ENCODE measurements around the gene TSNAX. TPM values are rescaled to one million over a fixed set of nuclear protein-coding genes. Genes with fewer than 3 reads are reported as not detected.

Gene TSNAX
- total RNA-seq, 1 donor from 2014 or later = 38.7 TPM

DNA sequence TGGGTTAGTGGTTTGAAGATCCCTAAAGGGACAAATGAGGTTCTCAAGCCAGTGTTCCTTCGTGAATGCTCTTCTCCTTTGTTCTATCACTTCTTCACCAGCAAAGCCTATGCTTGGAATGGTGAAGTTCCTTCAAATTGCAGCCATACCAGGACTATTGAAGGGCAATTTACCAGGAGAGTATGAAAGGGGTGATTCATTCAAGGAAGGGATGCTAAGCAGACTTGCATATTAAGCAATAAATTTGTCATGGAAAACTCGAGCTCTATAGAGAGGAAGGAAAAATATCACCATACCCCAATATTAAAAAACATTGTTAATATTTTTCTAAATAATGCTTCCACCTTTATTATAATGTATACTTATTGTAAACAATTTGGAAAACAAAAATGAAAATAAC lies 9.3 kb upstream of the TSNAX start:
- no peaks in the 10 kb centered on the region for H3K9me3 Mint-ChIP-seq
- no peak for ATAC-seq (ENCODE audit: low read depth)
- TF ChIP-seq, protein P1, sequence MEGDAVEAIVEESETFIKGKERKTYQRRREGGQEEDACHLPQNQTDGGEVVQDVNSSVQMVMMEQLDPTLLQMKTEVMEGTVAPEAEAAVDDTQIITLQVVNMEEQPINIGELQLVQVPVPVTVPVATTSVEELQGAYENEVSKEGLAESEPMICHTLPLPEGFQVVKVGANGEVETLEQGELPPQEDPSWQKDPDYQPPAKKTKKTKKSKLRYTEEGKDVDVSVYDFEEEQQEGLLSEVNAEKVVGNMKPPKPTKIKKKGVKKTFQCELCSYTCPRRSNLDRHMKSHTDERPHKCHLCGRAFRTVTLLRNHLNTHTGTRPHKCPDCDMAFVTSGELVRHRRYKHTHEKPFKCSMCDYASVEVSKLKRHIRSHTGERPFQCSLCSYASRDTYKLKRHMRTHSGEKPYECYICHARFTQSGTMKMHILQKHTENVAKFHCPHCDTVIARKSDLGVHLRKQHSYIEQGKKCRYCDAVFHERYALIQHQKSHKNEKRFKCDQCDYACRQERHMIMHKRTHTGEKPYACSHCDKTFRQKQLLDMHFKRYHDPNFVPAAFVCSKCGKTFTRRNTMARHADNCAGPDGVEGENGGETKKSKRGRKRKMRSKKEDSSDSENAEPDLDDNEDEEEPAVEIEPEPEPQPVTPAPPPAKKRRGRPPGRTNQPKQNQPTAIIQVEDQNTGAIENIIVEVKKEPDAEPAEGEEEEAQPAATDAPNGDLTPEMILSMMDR (IDR thresholded peaks at IDR 0.05) = no peak
- intact Hi-C loops (cut with micrococcal nuclease) = no loop called here
- no peak for DNase-seq
- ChIA-PET POLR2A (interaction anchor here (0.7 kb wide), 1 partner anchor 1827 kb away, joined by 3 read pairs; no protein-coding TSS in a partner anchor), CTCF (no interaction called here)
- no peak overlapping the region for H3K27ac Mint-ChIP-seq
- H3K36me3 Mint-ChIP-seq (ENCODE audit: low read depth) = no peaks in the 10 kb centered on the region
- H3K4me1 Mint-ChIP-seq = peaks cover 15% of the 10 kb centered on the region
- H3K4me3 Mint-ChIP-seq = no peak overlapping the region
- no peaks in the 10 kb centered on the region for H3K27me3 Mint-ChIP-seq

DNA sequence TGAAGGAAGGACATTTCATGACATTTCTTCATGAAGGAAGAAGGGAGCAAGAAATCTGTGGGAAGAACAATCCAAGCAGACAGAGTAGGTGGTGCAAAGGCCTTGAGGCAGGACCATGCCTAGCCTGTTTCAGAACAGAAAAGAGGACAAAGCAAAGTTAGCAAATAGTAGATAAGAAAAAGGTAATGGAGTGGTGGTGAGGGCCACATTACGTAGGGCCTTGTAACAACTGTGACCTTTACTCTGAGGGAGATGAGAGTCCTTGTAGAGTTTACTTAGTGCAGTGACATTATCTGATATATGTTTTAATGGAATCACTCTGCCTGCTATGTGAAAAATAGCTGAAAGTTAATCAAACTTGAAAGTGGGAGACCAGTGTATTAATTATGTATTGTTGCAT lies 6.4 kb upstream of the TSNAX start:
- ChIA-PET CTCF (no interaction called here), POLR2A (no interaction called here)
- H3K9me3 Mint-ChIP-seq = no peaks in the 10 kb centered on the region
- no peak overlapping the region for H3K4me3 Mint-ChIP-seq
- ATAC-seq (ENCODE audit: low read depth) = no peak
- intact Hi-C loops (cut with micrococcal nuclease) = no loop called here
- H3K27ac Mint-ChIP-seq = no peak overlapping the region
- H3K36me3 Mint-ChIP-seq (ENCODE audit: low read depth) = no peaks in the 10 kb centered on the region
- no peak for DNase-seq
- TF ChIP-seq, protein P1 (IDR thresholded peaks at IDR 0.05) = no peak
- H3K27me3 Mint-ChIP-seq = no peaks in the 10 kb centered on the region
- H3K4me1 Mint-ChIP-seq = no peaks in the 10 kb centered on the region

DNA sequence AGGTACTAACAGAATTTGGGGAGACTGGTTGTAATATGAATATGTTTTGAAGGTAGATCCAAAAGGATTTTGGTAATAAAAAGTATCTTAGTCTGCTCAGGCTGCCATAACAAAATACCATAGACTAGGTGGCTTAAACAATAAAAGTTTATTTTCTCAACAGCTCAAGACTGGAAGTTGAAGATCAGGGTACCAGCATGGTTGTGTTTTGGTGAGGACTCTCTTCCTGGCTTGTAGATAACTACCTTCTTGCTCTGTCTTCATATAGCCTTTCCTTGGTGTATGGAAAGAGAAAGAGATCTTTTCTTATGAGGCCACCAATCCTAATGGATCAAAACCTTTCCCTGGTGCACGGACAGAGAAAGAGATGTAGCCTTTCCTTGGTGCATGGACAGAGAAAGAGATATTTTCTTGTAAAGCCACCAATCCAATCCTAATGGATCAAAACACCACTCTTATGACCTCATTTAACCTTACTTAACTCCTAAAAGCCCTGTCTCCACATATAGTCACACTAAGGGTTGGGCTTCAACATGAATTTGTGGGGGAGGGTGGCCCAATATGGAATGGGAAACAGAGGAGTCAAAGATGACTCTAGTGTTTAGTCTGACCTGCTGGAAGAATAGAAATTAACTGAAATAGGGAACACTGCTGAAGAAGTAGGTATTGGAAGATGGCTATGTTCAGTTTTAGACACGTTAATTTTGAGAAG lies 5.4 kb upstream of the TSNAX start:
- CTCF ChIA-PET = no interaction called here
- intact Hi-C loops (cut with micrococcal nuclease) = no loop called here
- no peaks in the 10 kb centered on the region for H3K9me3 Mint-ChIP-seq

DNA sequence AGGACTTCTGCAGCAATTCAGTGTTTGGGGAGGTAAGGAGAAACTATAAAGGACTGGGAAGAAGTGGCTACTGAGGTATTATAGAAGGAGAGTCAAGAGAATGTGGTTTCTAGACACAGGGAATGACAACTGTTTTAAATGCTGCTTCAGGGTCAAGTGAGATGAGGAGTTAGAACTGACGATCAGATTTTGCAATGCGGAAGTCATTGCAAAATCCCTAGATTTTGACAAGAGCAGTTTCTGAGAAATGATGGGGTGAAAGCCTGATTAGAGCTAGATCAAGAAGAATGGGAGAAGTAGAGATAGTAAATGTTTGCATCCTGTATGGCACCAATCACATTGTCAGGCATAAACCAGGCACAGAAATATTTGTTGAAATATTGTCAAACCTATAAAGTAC lies 4.7 kb upstream of the TSNAX start:
- H3K36me3 Mint-ChIP-seq (ENCODE audit: low read depth) = peaks cover 3% of the 10 kb centered on the region
- no peaks in the 10 kb centered on the region for H3K9me3 Mint-ChIP-seq
- H3K4me3 Mint-ChIP-seq = no peak overlapping the region
- CTCF ChIA-PET = no interaction called here
- TF ChIP-seq, protein P1 (IDR thresholded peaks at IDR 0.05) = no peak
- ATAC-seq (ENCODE audit: low read depth) = no peak
- H3K27ac Mint-ChIP-seq = no peak overlapping the region
- POLR2A ChIA-PET = no interaction called here
- DNase-seq = no peak
- intact Hi-C loops (cut with micrococcal nuclease) = no loop called here
- no peaks in the 10 kb centered on the region for H3K27me3 Mint-ChIP-seq
- peaks cover 12% of the 10 kb centered on the region for H3K4me1 Mint-ChIP-seq

More for the DNA sequence above, 5.4 kb upstream of the TSNAX start:
- H3K4me1 Mint-ChIP-seq = peaks cover 6% of the 10 kb centered on the region
- TF ChIP-seq, protein P1 (IDR thresholded peaks at IDR 0.05) = no peak
- no peaks in the 10 kb centered on the region for H3K36me3 Mint-ChIP-seq (ENCODE audit: low read depth)
- H3K27ac Mint-ChIP-seq = no peak overlapping the region
- POLR2A ChIA-PET = no interaction called here
- no peak for DNase-seq
- no peaks in the 10 kb centered on the region for H3K27me3 Mint-ChIP-seq
- ATAC-seq (ENCODE audit: low read depth) = no peak
- no peak overlapping the region for H3K4me3 Mint-ChIP-seq

DNA sequence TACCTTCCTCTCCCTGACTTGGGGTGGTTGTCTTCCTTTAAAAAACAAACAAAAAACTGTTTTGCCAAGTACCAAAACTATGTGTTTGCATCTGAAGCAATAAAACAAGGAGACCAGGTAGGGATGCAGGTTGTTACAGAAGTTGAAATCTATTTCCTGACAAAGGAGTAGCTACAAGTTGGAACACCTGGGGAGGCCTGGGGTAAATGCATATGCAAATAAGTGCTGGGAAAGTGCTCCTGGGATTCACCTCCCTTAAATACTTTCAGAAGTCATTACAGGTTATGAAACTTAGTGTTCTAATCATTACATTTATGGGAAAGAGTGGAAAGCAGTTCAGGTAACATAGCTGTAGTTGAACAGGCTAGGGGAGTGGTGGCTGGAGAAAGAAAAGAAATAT lies 1.9 kb upstream of the TSNAX start:
- TF ChIP-seq, protein P1 (IDR thresholded peaks at IDR 0.05) = no peak
- CTCF ChIA-PET = no interaction called here
- Mint-ChIP-seq H3K36me3 (ENCODE audit: low read depth) (peaks cover 18% of the 10 kb centered on the region), H3K27ac (no peak overlapping the region), H3K27me3 (no peaks in the 10 kb centered on the region), H3K4me1 (peaks cover 32% of the 10 kb centered on the region), H3K9me3 (no peaks in the 10 kb centered on the region), H3K4me3 (no peak overlapping the region)
- no peak for DNase-seq
- intact Hi-C loops (cut with micrococcal nuclease) = loop anchor here (5.0 kb wide), 2 partner anchors 659 to 1426 kb away; partner anchors contain the start of genes C1orf198 and NTPCR
- no peak for ATAC-seq (ENCODE audit: low read depth)
- POLR2A ChIA-PET = interaction anchor here (2.2 kb wide), 1 partner anchor 105 kb away, joined by 15 read pairs; the partner anchor contains the start of gene EGLN1

Measured in activated B cell treated with CpG ODN at 0.5 μM for 24 hours (primary cell).